HG02840 (cell line): Measurements from ENCODE around the gene RREB1.

Experiments
- ATAC-seq: cut with Tn5 transposase; IDR thresholded peaks from one replicate; pipeline ENCODE4 v1.9.1; 2021; ENCODE audit warnings: mild to moderate bottlenecking, moderate library complexity, moderate number of reproducible peaks; ENCODE audit not compliant: unreplicated experiment, low FRiP score

The RREB1 gene

DNA sequence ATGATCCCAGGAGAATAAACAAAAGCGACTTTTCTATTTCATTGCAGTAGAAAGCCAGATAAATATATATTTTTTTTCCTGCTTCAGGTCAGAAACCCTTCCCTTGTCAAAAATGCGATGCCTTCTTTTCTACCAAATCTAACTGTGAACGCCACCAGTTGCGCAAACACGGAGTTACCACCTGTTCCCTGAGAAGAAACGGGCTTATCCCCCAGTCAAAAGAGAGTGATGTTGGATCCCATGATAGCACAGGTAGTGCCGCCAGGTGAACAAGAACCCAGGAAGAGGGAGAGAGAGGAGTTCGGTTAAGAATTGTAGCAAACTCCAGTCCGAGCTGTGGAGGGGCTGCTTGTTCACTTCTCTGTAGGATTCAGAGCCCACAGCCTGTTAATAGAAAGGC lies 132.6 kb downstream of the RREB1 start:
- ATAC-seq: no peak

DNA sequence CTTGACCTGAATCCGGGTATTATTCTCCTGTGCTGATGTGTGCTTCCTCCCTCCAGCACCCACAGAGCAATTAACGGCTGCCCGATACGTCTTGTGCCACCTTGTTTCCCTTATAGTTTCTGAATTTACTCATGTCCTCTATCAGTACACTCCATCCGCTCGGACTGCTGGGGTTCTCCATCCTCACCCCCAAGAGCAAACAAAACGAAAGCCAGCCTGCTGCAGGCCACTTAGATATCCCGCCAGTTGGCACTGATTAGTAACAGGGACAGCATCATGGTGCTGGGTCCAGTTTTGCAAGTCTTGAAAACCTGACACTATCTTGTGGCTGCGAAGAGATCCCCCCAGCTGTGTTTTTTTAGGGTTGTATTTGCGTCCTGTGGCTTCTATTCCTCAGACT lies 133.4 kb downstream of the RREB1 start:
- no peak for ATAC-seq

DNA sequence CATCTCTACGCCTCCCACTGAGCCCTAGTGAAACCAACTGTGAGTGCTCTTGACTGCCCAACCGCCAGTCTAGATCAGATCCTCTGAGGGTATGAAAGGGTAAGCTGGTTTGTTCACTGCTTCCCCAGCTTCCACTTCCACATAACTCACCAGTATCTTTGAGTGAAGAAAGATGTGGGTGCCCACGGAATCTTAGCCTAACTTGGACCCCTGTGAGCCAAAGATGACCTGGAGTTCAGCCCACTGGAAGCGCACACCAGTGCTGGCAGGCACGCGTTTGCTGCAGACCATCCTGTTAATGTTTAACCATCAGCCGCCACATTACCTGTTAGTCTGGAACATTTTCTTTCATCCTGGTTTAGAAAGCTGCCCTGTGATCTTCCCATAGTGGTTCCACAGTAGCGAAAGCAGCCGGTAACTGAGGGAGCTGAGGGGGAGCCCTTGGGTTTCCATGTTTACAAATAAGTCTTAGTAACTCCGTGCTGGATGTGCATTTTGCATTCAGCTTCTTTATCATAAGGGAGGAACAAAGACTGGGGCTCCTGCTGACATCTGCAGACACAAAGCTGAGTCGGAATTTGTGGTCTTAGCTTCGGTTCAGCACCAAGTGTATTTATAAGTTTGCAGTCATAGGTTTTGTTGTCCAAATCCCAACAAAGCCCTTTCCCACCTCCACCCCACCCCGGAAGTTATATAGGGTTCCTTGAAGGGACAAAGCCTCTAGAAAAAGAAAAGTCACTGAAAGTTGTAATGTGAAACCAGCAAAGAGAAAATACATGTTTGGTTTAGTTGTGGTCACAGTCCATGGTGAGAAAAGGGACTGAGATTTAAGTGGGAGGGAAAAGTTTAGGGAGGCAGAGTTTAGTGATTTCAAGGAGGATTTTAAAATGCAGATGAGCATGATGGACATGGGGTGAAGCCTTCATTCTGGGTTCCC lies 134.2 kb downstream of the RREB1 start:
- ATAC-seq: no peak

DNA sequence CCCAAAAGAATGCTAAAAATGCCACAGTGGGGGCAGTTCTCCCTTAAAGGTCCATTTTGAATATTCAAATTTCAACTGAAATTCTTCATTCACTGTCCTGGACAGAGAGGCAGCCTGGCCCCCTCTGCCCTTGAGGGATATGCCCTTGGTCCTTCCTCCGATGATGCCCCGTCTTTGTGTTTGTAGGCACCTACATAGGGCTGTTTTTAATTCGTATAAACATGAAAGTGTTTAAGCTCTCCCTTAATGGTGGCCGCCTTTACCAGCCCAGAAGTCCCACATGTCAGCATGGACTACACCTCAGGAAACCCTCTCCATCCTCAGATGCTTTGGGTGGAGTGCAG lies 135.0 kb downstream of the RREB1 start:
- ATAC-seq: no peak

DNA sequence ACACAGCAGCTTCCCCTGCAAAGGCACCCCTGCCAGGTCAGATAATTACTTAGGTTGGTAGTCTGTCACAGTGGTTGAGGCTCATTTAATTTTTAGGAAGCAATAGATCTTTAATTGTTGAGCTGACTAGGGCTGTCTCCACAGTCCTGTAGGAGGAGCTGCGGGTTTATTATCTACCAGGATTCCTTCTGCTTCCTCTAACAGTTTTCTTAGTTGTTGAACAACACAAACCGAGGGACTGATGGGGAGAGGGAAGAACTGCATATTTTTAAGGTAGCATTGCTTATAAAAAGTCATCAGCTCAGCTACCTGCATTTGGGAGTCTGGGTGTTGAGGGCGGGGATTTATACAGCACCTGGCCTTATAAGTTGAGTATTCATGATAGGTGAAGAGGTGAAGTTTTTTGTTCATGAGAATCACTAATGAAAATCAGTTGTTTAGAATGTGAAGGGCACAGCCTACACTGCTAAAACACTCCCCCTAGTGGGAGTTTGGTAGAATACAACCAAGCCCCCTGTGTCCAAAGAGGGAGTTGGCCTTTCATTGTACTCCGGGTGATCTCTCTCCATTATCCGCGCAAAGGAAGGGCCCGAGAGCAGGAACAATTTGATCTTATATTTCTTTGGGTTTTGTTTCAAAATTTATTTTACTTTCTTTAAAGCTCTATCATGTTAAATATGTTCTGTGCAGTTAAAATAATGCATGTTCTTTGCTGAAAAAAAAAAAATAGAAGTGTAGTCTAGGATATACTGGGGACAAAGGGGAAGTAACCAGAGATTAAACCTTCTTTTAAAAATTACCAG lies 135.6 kb downstream of the RREB1 start:
- ATAC-seq: no peak

DNA sequence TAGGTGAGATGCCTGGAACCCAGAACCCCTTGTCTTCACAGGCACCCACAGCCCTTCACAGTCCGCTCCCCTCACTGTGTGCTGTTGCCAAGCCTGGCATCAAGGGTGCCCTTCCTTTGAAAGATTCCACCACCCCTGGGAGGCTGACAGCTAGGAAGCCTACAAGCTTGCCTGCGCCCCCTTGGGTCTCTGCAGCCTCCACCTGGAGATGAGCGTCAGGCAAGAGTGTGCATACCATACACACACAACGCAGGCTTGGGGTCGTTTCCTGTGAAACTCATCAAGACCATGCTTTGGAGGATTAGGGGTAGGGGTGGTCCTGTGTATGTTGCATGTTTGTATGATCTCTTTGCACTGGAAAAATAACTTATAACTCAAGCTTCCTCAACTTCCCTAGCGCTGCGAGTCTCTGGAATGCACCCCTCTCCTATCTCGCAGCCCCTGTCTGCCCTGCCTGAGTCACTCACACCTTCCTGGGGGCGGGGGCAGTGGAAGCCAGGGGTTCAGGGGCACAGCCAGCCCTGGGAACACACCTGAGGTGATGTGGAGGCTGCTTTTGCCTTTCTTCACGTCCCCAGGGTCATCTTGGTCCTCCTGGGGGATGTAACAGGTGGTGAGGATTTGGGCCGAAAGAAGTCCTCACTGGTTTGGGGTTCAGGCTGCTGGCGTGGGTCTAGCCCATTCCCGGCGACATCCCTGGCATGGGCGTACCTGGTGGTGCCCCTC lies 138.1 kb downstream of the RREB1 start:
- no peak for ATAC-seq

DNA sequence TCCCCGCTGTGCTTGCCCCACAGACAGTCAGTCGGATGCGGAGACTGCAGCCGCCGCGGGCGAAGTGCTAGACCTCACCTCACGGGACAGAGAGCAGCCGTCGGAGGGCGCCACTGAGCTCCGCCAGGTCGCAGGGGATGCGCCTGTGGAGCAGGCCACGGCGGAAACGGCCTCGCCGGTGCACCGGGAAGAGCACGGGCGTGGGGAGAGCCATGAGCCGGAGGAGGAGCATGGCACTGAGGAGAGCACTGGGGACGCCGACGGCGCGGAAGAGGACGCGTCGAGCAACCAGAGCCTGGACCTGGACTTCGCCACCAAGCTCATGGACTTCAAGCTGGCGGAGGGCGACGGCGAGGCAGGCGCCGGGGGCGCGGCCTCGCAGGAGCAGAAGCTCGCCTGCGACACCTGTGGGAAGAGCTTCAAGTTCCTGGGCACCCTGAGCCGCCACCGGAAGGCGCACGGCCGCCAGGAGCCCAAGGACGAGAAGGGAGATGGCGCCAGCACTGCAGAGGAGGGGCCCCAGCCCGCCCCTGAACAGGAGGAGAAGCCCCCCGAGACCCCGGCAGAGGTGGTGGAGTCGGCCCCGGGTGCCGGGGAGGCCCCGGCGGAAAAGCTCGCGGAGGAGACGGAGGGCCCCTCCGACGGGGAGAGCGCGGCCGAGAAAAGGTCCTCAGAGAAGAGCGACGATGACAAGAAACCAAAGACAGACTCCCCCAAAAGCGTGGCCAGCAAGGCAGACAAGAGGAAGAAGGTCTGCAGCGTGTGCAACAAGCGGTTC lies 138.8 kb downstream of the RREB1 start:
- no peak for ATAC-seq

DNA sequence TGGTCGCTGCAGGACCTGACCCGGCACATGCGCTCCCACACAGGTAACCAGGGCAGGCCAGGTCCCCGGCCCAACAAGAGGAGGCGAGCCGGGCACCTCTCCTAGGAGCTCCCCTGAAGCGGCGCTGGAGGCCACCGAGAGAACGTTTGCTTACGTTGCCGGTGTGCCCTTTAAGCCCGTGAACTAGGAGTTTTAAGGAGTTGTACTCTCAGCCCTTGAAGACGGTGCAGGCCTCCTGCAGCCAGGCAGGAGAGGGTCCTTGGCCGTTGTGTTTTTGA lies 139.4 kb downstream of the RREB1 start:
- ATAC-seq: no peak

DNA sequence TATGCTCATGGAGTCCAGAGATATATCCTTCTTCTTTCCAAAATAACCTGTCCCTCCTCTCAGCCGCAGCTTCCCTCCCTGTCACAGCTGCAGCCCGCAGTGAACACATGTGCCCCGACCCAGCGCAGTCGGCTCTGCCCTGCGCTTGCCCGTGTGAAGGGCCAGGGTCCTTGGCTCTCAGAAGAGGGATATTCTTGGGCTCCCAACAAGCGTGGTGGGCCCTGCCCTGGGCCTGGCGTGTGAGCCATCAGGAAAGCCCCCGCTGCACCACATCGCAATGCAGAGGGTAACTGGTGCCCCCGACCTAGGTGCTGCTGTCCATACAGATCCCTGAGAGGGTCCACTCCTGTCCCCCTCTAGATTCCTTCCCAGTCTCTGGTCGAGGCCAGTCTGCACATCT lies 140.1 kb downstream of the RREB1 start:
- no peak for ATAC-seq

DNA sequence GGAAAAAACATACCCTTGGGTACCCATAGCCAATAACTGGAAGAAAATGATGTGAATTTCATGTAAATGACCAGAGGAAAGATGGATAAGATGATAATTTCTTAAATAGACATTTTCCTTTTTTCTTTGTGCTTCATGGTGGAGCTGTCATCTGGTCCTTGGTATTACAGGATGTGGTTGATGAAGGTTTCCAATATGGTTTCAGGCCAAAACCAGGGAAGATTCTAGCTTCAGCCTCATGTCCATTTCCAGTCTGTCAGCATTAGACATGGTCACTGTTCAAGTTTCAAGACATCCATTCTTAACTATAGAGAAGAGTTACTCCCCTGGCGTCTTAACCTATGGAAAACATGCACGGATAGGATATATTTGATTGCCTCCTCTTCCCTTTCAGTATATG lies 141.6 kb downstream of the RREB1 start:
- no peak for ATAC-seq

DNA sequence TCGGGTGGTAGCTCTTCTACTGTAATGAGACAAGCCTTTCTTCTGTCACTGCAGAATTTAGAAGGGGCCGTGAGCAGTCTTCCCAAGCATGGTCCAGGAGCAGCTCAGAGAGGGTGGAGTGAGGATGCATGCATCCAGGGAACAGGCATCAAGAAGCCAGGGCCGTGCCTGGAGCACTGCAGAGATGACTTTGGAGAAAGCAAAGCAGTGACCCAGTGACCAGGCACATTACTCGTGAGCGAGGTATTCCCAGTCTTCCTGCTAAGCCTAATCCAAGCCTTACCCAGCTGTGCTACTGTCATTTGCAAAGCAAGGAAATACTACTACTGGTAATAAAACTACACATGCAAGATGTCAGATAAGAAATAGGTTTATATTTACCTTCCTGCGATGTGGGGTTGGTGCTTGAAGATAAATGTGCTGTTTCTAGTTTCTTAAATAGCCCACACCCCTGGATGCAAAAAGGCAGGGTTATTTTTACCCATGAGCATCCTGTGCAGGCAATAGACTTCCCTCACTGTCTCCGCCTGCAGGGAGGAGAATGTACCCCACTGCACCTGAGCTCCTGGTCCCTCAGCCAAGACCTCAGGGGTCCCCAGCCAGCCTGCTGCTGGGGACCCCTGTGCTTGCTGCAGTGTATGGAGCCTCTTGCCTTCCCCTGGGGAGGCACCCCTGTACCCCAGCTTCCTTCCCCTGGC lies 142.3 kb downstream of the RREB1 start:
- ATAC-seq: no peak

DNA sequence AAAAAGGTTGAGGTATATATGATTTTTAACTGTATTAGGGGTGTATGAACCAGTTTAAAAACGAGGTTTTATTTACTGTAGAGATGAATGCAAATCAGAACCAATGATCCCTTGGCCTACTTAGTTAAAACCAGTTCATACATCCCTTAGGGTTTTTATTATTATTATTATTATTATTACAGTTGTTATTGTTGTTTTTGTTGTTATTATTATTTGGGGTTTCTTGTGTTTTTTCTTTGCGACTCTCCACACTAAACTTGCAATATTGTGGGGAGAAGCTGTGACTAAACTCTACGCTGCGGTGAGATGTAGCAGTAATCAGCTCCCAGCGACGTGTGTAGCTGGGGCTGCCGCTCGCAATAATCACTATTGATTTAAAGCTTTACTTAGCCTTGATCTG lies 143.1 kb downstream of the RREB1 start:
- ATAC-seq: no peak

DNA sequence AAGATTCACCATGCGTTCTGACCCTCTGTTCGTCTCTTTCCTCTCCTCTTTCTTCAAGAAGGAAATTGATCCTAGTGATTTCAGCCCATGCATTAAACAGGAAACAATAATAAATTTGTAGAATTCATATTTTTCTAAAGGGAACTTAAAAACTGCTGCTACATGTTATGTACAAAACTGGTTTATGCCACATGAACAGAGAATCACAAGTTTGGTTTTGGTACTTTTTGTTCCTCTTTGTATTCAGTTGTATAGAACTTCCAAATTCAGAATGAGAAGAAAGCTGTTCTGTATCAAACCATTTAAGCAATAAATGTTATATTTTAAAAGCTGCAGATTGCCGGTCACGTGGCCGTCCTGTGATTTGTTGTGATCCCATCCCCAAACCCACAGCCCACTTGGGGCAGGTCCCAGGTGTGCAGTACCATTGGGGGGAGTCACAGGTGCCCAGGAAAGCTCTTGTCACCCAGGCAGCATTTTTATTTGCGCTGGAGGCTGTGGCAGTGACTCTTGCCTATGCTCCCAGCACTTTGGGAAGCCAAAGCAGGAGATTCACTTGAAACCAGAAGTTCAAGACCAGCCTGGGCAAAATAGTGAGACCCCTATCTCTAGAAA lies 144.0 kb downstream of the RREB1 start:
- no peak for ATAC-seq

DNA sequence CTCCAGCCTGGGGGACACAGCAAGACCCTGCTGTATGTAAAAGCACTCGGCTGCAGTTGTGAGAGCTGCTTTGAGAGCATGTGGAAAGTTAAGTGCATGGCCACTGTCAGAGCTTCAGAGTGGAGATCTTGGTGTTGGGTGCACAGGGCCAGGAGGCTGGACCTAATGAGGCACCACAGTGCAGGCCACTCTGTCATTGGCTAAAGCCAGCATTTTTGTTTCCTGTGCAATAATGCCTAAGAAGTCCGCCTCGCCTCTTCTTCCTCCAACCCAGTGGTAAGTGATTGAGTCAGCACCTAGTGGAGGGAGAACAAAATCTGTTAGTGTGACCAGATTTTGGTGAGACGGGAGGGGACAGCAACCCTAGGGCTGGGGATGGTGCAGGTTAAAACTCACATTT lies 144.6 kb downstream of the RREB1 start:
- ATAC-seq: no peak

DNA sequence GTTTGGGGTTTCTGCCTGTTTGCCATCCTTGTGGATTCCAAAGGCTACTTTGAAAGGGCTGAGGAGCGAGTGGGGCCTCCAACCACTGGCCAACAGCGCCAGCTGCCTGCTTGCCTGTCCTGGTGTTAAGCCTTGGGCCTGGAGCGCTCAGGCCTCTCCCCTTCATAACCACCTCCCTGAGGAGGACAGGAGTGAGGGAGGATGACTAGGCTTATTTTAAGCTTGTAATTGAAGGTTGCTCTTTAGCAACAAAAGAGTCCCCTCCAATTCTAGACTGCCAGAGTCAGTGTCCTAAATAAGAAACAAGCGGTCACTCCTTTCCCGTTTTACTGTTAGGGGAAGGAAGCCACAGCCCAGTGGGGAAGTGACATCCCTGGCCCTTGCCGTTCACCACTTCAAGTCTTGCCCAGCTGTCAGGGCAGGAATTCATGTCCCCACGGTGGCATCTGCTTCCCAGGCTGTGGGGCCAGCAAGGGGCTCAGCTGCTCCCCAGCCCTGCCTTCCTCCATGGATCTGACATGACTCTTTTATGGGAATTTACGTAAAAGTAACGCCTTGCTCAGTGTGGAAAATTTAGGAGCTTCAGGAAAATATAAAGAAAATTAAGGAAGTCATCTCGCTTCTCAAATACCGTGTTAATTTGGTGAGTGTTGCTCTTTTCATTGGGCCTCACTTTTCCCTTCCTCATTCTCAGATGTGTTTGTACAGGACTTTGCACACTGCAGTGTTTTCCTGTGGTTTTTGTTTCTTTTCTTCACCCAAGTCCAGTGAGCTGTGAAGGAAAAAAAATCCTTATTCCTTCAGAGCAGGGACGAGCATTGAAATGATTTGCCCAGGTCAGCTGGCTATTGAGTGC lies 147.4 kb downstream of the RREB1 start:
- ATAC-seq: no peak

DNA sequence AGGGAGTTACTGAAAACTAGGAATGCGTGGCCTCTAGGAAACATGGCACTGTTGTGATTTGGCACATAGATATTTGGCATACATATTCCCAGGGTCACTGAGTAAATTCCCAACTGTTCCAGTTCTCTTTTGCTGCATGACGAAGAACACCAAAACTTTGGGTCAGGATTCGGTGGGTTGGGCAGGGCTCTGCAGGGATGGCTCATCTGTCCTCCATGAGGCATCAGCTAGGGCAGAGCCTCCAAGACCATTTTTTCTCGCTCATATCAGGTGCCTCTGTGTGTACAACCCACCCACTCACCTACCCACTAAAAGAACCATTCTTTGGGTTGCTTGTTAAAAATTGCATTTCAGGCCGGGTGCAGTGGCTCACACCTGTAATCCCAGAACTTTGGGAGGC lies 148.2 kb downstream of the RREB1 start:
- no peak for ATAC-seq

DNA sequence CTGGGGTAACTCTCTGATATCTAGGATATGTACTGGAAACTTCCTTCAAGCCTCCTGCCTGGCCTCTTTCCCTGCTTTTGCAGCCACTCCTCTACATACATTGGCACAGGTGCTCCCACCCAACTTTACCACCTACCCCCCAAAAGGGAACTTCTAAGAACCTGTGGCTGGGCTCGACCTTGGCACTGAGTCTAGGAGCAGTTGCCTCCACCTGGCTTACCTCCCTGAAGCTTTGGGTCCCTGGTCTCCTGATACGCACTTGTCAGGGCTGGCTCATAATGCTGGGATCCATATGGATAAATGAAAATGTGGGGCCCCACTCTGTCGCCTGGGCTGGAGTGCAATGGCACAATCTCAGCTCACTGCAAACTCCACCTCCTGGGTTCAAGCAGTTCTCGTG lies 149.0 kb downstream of the RREB1 start:
- no peak for ATAC-seq

DNA sequence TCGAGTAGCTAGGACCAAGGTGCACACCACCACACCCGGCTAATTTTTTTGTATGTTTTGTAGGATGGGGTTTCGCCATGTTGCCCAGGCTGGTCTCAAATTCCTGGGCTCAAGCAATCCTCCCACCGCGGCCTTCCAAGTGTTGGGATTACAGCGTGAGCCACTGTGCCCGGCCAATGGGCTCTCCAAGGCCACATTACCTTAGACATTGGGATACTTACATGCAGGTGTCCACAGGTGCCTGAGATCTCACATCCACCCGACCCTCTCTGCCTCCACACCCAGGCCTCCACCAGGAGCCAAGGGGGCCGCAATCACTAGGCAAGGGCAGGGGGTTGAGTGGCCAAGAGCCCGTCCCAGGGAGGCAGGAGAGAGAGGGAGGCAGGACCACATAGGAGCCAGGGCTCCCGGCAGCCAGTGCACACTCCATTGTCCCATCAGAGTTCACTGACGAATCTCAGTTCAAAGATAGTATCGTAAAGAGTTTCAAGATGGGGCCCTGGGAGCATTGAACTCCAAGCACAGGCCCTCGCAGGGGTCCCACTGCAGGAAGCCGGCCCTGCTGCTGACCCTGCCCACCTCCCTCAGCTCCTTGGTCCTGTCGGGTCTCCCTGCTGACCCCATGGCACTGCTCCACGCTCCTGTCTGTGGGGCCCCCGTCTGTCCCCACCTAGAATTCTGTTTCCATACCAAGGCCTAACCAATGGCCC lies 149.9 kb downstream of the RREB1 start:
- ATAC-seq: no peak
